Osteocyte (in vitro differentiated cells): ENCODE data around the gene GPHA2. TPM values are rescaled to one million over a fixed set of nuclear protein-coding genes. Genes with fewer than 3 reads are reported as not detected.

Experiments
- DNase-seq: peaks from one replicate; pipeline ENCODE4 v3.0.0; 2021; ENCODE audit warnings: mixed read lengths; ENCODE audit not compliant: unreplicated experiment; ENCODE audit errors: extremely low spot score
- H3K27ac Mint-ChIP-seq: one replicate; pipeline ENCODE4 v1.8.0; 2021; ENCODE audit warnings: mild to moderate bottlenecking, mixed read lengths; ENCODE audit not compliant: unreplicated experiment
- H3K27me3 Mint-ChIP-seq: one replicate; pipeline ENCODE4 v1.8.0; 2021; ENCODE audit warnings: mixed read lengths; ENCODE audit not compliant: unreplicated experiment
- H3K36me3 Mint-ChIP-seq: one replicate; pipeline ENCODE4 v1.8.0; 2021; ENCODE audit warnings: mixed read lengths; ENCODE audit not compliant: unreplicated experiment
- H3K4me1 Mint-ChIP-seq: one replicate; pipeline ENCODE4 v1.8.0; 2021; ENCODE audit warnings: mixed read lengths; ENCODE audit not compliant: unreplicated experiment
- H3K4me3 Mint-ChIP-seq: one replicate; pipeline ENCODE4 v1.8.0; 2021; ENCODE audit warnings: mild to moderate bottlenecking, moderate library complexity, mixed read lengths; ENCODE audit not compliant: unreplicated experiment
- H3K9me3 Mint-ChIP-seq: one replicate; pipeline ENCODE4 v1.8.0; 2021; ENCODE audit warnings: mixed read lengths; ENCODE audit not compliant: unreplicated experiment
- CTCF ChIP-seq: fragments of 200-600 bp; sonication (generic); IDR thresholded peaks from 2 replicates; pipeline ENCODE4 v1.5.0; 2021; ENCODE audit warnings: antibody characterized with exemption, mild to moderate bottlenecking, moderate library complexity
- total RNA-seq: library from RNA; stranded (reverse); gene quantifications from 2 replicates; pipeline ENCODE4 v1.2.1, GENCODE V29; 2021

The GPHA2 gene
- total RNA-seq, 1 donor from 2014 or later: not detected

- no peak for TF ChIP-seq CTCF
- no peak for DNase-seq
- no peaks in the 10 kb centered on the region for H3K9me3 Mint-ChIP-seq
These were observed 25.1 kb downstream of the GPHA2 start for GRCh38 chr11:64910451-64911093.

GRCh38 chr11:64909653-64910343 lies 25.9 kb downstream of the GPHA2 start:
- H3K27me3 Mint-ChIP-seq: no peaks in the 10 kb centered on the region
- H3K27ac Mint-ChIP-seq: no peak overlapping the region

More at GRCh38 chr11:64910451-64911093, 25.1 kb downstream of the GPHA2 start:
- Mint-ChIP-seq H3K36me3 (peaks cover 25% of the 10 kb centered on the region), H3K27me3 (no peaks in the 10 kb centered on the region), H3K4me1 (peaks cover 4% of the 10 kb centered on the region), H3K27ac (no peak overlapping the region), H3K4me3 (no peak overlapping the region)

GRCh38 chr11:64908766-64909165 lies 26.9 kb downstream of the GPHA2 start:
- Mint-ChIP-seq H3K4me3 (no peak overlapping the region), H3K27me3 (no peaks in the 10 kb centered on the region), H3K36me3 (peaks cover 29% of the 10 kb centered on the region), H3K27ac (no peak overlapping the region), H3K9me3 (no peaks in the 10 kb centered on the region), H3K4me1 (no peaks in the 10 kb centered on the region)
- DNase-seq: no peak
- TF ChIP-seq CTCF: no peak

More at GRCh38 chr11:64909653-64910343, 25.9 kb downstream of the GPHA2 start:
- no peak for TF ChIP-seq CTCF
- no peak for DNase-seq
- Mint-ChIP-seq H3K4me3 (no peak overlapping the region), H3K4me1 (no peaks in the 10 kb centered on the region), H3K9me3 (no peaks in the 10 kb centered on the region), H3K36me3 (peaks cover 29% of the 10 kb centered on the region)

- no peak for DNase-seq
- H3K27me3 Mint-ChIP-seq: no peaks in the 10 kb centered on the region
These were observed 29.4 kb downstream of the GPHA2 start for GRCh38 chr11:64906314-64906635.

More at GRCh38 chr11:64906314-64906635, 29.4 kb downstream of the GPHA2 start:
- Mint-ChIP-seq H3K27ac (no peak overlapping the region), H3K36me3 (peaks cover 27% of the 10 kb centered on the region), H3K4me1 (no peaks in the 10 kb centered on the region), H3K4me3 (no peak overlapping the region), H3K9me3 (no peaks in the 10 kb centered on the region)
- TF ChIP-seq CTCF: no peak
